HepG2 (cell line): ENCODE data around the gene NSG2. TPM values are rescaled to one million over a fixed set of nuclear protein-coding genes. Genes with fewer than 3 reads are reported as not detected.

Source experiments
- ATAC-seq: fragments of 200-7000 bp; cut with Tn5 transposase; 3 replicates; pipeline ENCODE4 v1.9.1; 2020; ENCODE audit warnings: mild to moderate bottlenecking, moderate library complexity
- BruUV-seq: library from RNA; stranded (reverse); fragments of 400-500 nt; replicated peaks from 2 replicates; lab custom pipeline; 2021; lab: Mats Ljungman, UMichigan
- CTCF ChIA-PET: fragments of 300-600 bp; formaldehyde crosslinking; extraction: SDS; loops from one replicate; lab custom pipeline; 2021; ENCODE audit warnings: low total read pairs, inconsistent platforms, low intra/inter-chr PET ratio; lab: Yijun Ruan, JAX
- POLR2A ChIA-PET: fragments of 350-600 bp; sonication (Branson Sonifier 250); formaldehyde crosslinking; loops from one replicate; lab custom pipeline; 2020; ENCODE audit warnings: antibody characterized with exemption, inconsistent platforms; lab: Yijun Ruan, JAX
- DNase-seq: peaks from one replicate; pipeline ENCODE4 v3.0.0-alpha.2; 2015; ENCODE audit warnings: low spot score
- FAIRE-seq: peaks from 3 replicates; lab custom pipeline; 2011; peaks lifted over from hg19 to GRCh38; lab: Jason Lieb, UNC
- H2AFZ ChIP-seq: one replicate; pipeline ENCODE4 v1.6.1; 2011; ENCODE audit warnings: low read length, inconsistent platforms
- H3K27ac ChIP-seq: fragments of 300-600 bp; 3 replicates; pipeline ENCODE4 v1.8.0; 2011; ENCODE audit warnings: mixed run types, mild to moderate bottlenecking, mixed read lengths, low read length, inconsistent platforms; ENCODE audit not compliant: insufficient read depth; ENCODE audit errors: extremely low read length
- H3K27me3 ChIP-seq, 2 experiments: fragments of 200-600 bp in 1 of 2; 2 replicates in 1 of 2; 3 replicates in 1 of 2; pipeline versions ENCODE4 v1.6.0 to v1.8.0; 2011; ENCODE audit warnings: low read length in 2 of 2, mild to moderate bottlenecking in 2 of 2, moderate library complexity in 2 of 2, inconsistent platforms in 1 of 2; ENCODE audit not compliant: insufficient read depth in 2 of 2, control insufficient read depth in 1 of 2
- H3K36me3 ChIP-seq, 2 experiments: fragments of 200-600 bp in 1 of 2; replicated peaks in 1 of 2; 2 replicates in 1 of 2; 3 replicates in 1 of 2; pipeline versions ENCODE4 v1.5.1 to v1.8.0; 2011; ENCODE audit warnings: low read length in 2 of 2, inconsistent platforms in 1 of 2; ENCODE audit not compliant: insufficient read depth in 2 of 2, control insufficient read depth in 1 of 2
- H3K4me1 ChIP-seq: 2 replicates; pipeline ENCODE4 v1.5.1; 2012; ENCODE audit warnings: low read length, inconsistent platforms; ENCODE audit not compliant: insufficient read depth
- H3K4me2 ChIP-seq: 2 replicates; pipeline ENCODE4 v1.6.0; 2011; ENCODE audit warnings: low read depth, low read length, inconsistent platforms
- H3K4me3 ChIP-seq, 3 experiments: fragments of 200-600 bp in 1 of 3; sonication (generic), shearing (Covaris generic) in 1 of 3; replicated peaks in 1 of 3; 2 replicates each; pipeline ENCODE4 v1.5.1; 2011 to 2016; ENCODE audit warnings: low read length in 3 of 3, inconsistent platforms in 2 of 3, low read depth in 2 of 3, mild to moderate bottlenecking in 2 of 3, control low read depth in 1 of 3, mixed read lengths in 1 of 3; ENCODE audit not compliant: insufficient read depth in 1 of 3
- H3K79me2 ChIP-seq: one replicate; pipeline ENCODE4 v1.6.1; 2011; ENCODE audit warnings: low read length, inconsistent platforms; ENCODE audit not compliant: insufficient read depth
- H3K9ac ChIP-seq: 2 replicates; pipeline ENCODE4 v1.6.0; 2011; ENCODE audit warnings: mild to moderate bottlenecking, low read depth, low read length, inconsistent platforms; ENCODE audit not compliant: insufficient read depth
- H3K9me3 ChIP-seq: 2 replicates; pipeline ENCODE4 v1.5.1; 2012; ENCODE audit warnings: mild to moderate bottlenecking, low read length
- H4K20me1 ChIP-seq: 2 replicates; pipeline ENCODE4 v1.6.0; 2011; ENCODE audit warnings: inconsistent platforms, mild to moderate bottlenecking, low read length, moderate library complexity; ENCODE audit not compliant: insufficient read depth
- AHDC1 ChIP-seq: sonication (generic); formaldehyde crosslinking; IDR thresholded peaks from 2 replicates; pipeline ENCODE4 v1.5.1; 2020; ENCODE audit warnings: mild to moderate bottlenecking, missing genetic modification reagents, borderline replicate concordance
- AKNA ChIP-seq: sonication (generic); formaldehyde crosslinking; IDR thresholded peaks from 2 replicates; pipeline ENCODE4 v1.4.0; 2020; ENCODE audit warnings: missing genetic modification reagents, borderline replicate concordance
- BRD4 ChIP-seq: sonication (generic); formaldehyde crosslinking; IDR thresholded peaks from 2 replicates; pipeline ENCODE4 v1.4.0; 2020; ENCODE audit warnings: missing genetic modification reagents
- DPF2 ChIP-seq: sonication (generic); formaldehyde crosslinking; IDR thresholded peaks from 2 replicates; pipeline ENCODE4 v1.4.0; 2020; ENCODE audit warnings: mild to moderate bottlenecking, low read depth, missing genetic modification reagents, borderline replicate concordance
- ISL2 ChIP-seq: sonication (generic); formaldehyde crosslinking; IDR thresholded peaks from 2 replicates; pipeline ENCODE4 v1.5.0; 2020; ENCODE audit warnings: missing genetic modification reagents
- MTF2 ChIP-seq: sonication (generic); formaldehyde crosslinking; IDR thresholded peaks from 2 replicates; pipeline ENCODE4 v1.5.0; 2020; ENCODE audit warnings: missing genetic modification reagents, borderline replicate concordance
- MXI1 ChIP-seq: IDR thresholded peaks from 3 replicates; pipeline ENCODE4 v1.6.1; 2012; ENCODE audit warnings: low read depth, low read length, inconsistent platforms, borderline replicate concordance
- SALL1 ChIP-seq: sonication (generic); formaldehyde crosslinking; IDR thresholded peaks from 2 replicates; pipeline ENCODE4 v1.8.0; 2022; ENCODE audit warnings: mild to moderate bottlenecking, missing genetic modification reagents
- TBL1XR1 ChIP-seq: fragments of 150-350 bp; IDR thresholded peaks from 2 replicates; pipeline ENCODE4 v1.6.1; 2014; ENCODE audit warnings: borderline replicate concordance, low read length; ENCODE audit not compliant: partially characterized antibody
- ZFP36 ChIP-seq: fragments of 150-350 bp; IDR thresholded peaks from 2 replicates; pipeline ENCODE4 v1.6.1; 2018; ENCODE audit warnings: borderline replicate concordance, low read length, low read depth; ENCODE audit not compliant: partially characterized antibody
- ZNF143 ChIP-seq: sonication (generic); formaldehyde crosslinking; IDR thresholded peaks from 2 replicates; pipeline ENCODE4 v1.4.0; 2020; ENCODE audit warnings: missing genetic modification reagents
- ZNF33B ChIP-seq: sonication (generic); formaldehyde crosslinking; IDR thresholded peaks from 2 replicates; pipeline ENCODE4 v1.5.1; 2020; ENCODE audit warnings: mild to moderate bottlenecking, missing genetic modification reagents
- WGBS: methylation state at CpG from one replicate; pipeline ENCODE4 v1.1.6; 2017; ENCODE audit warnings: low lambda C conversion rate; 5-methylcytosine and 5-hydroxymethylcytosine counted together
- in situ Hi-C: cut with HindIII; loops from 2 replicates; pipeline ENCODE4 v1.10.0; 2017; ENCODE audit warnings: low pct_unique_long_range_greater_than_20kb; ENCODE audit not compliant: extremely low pct_ligation_motif_present
- intact Hi-C: fragments of 100-400 bp; cut with micrococcal nuclease; formaldehyde crosslinking; loops from one replicate; pipeline ENCODE4 v1.10.0; 2022; ENCODE audit not compliant: unreplicated experiment
- polyA plus RNA-seq, 8 experiments: library from polyadenylated mRNA; depleted of rRNA in 3 of 8; stranded (reverse) in 7 of 8; unstranded in 1 of 8; fragments of >200 nt; fragmentation: Illumina TruSeq in 4 of 8; extraction: Trizol in 4 of 8; gene quantifications; 2 replicates each; pipeline versions ENCODE4 v1.2.1 to v1.2.3, GENCODE V29; 2011 to 2016; ENCODE audit warnings: low read depth in 4 of 8, missing spikeins in 1 of 8, mixed read lengths in 1 of 8; ENCODE audit not compliant: insufficient read depth in 1 of 8
- total RNA-seq, 5 experiments: library from RNA; depleted of rRNA; stranded (reverse); fragments of >200 nt; fragmentation: Illumina TruSeq; extraction: Trizol; gene quantifications; 2 replicates each; pipeline ENCODE4 v1.2.3, GENCODE V29; 2016; ENCODE audit warnings: low read depth in 1 of 5
- TF ChIP-seq, protein P1 (sequence below): sonication (generic); formaldehyde crosslinking; IDR thresholded peaks from 2 replicates; pipeline ENCODE4 v1.5.0; 2020; ENCODE audit warnings: missing genetic modification reagents

The NSG2 gene
- total and polyA plus RNA-seq, 2 of the 13 experiments (the other 11 are each of a cell fraction or from before 2014, with no cell fraction given) = 0.21 TPM; not detected in 1

- Histone ChIP-seq H3K9me3 (no peaks in the 10 kb centered on the region), H3K27ac (no peak overlapping the region), H3K36me3 (no peaks in the 10 kb centered on the region), H3K4me3 (no peak overlapping the region), H3K4me1 (no peaks in the 10 kb centered on the region), H3K9ac (no peak overlapping the region), H2AFZ (no peak overlapping the region), H3K27me3 (no peaks in the 10 kb centered on the region), H3K79me2 (no peaks in the 10 kb centered on the region), H3K4me2 (no peak overlapping the region), H4K20me1 (no peaks in the 10 kb centered on the region)
- in situ Hi-C loops (no loop called here), intact Hi-C loops (no loop called here)
- ChIA-PET POLR2A (no interaction called here), CTCF (no interaction called here)
- BruUV-seq = no TSS peak
- no peak for DNase-seq
- ATAC-seq = no peak
- WGBS = 31% methylated on average over 6 of the region's 6 CpGs
- no peak for FAIRE-seq
- TF ChIP-seq ZNF143 (CRISPR knock-in tag) (no peak), BRD4 (CRISPR knock-in tag) (no peak), AHDC1 (CRISPR knock-in tag) (no peak), ZFP36 (no peak), MXI1 (no peak), TBL1XR1 (no peak), ZNF33B (CRISPR knock-in tag) (no peak), SALL1 (CRISPR knock-in tag) (no peak), ISL2 (CRISPR knock-in tag) (no peak), DPF2 (CRISPR knock-in tag) (no peak), MTF2 (no peak), AKNA (no peak)
- TF ChIP-seq, protein P1, sequence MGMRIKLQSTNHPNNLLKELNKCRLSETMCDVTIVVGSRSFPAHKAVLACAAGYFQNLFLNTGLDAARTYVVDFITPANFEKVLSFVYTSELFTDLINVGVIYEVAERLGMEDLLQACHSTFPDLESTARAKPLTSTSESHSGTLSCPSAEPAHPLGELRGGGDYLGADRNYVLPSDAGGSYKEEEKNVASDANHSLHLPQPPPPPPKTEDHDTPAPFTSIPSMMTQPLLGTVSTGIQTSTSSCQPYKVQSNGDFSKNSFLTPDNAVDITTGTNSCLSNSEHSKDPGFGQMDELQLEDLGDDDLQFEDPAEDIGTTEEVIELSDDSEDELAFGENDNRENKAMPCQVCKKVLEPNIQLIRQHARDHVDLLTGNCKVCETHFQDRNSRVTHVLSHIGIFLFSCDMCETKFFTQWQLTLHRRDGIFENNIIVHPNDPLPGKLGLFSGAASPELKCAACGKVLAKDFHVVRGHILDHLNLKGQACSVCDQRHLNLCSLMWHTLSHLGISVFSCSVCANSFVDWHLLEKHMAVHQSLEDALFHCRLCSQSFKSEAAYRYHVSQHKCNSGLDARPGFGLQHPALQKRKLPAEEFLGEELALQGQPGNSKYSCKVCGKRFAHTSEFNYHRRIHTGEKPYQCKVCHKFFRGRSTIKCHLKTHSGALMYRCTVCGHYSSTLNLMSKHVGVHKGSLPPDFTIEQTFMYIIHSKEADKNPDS (CRISPR knock-in tag) = no peak
Measured at GRCh38 chr5:174057206-174057605, 11.7 kb downstream of the NSG2 start.
